Brain microvascular endothelial cell (primary cell): ENCODE measurements around the gene AXIN1.

Source experiments
- DNase-seq: peaks from one replicate; pipeline ENCODE4 v3.0.0-alpha.2; 2020
- H3K27ac ChIP-seq: fragments of 250-450 bp; sonication (Bioruptor Pico); 2 replicates; pipeline ENCODE4 v1.5.1; 2020; ENCODE audit warnings: mild to moderate bottlenecking, moderate library complexity
- H3K27me3 ChIP-seq: fragments of 250-450 bp; sonication (Bioruptor Pico); replicated peaks from 2 replicates; pipeline ENCODE4 v1.5.1; 2020; ENCODE audit warnings: mild to moderate bottlenecking
- H3K36me3 ChIP-seq: fragments of 250-450 bp; sonication (Bioruptor Pico); replicated peaks from 2 replicates; pipeline ENCODE4 v1.5.1; 2020; ENCODE audit warnings: mild to moderate bottlenecking
- H3K4me3 ChIP-seq: 2 replicates; pipeline ENCODE4 v1.5.1; 2011; ENCODE audit warnings: low read depth, mild to moderate bottlenecking, control low read depth, low read length, moderate library complexity
- in situ Hi-C: cut with HindIII; loops from 2 replicates; pipeline ENCODE4 v1.10.0; 2017; ENCODE audit warnings: low sequenced_read_pairs, low pct_ligation_motif_present
- TF ChIP-seq, protein P1 (sequence below): IDR thresholded peaks from 2 replicates; pipeline ENCODE4 v1.5.1; 2011; ENCODE audit warnings: low read depth, mild to moderate bottlenecking, moderate library complexity, low read length, control low read depth, inconsistent platforms; ENCODE audit errors: missing control alignments

AXIN1 gene

GRCh38 chr16:398561-399339 is 46.2 kb upstream of the AXIN1 start:
- in situ Hi-C loops: no loop called here
- DNase-seq: no peak
- no peak overlapping the region for H3K4me3 ChIP-seq
- H3K36me3 ChIP-seq: peaks cover 12% of the 10 kb centered on the region
- no peaks in the 10 kb centered on the region for H3K27me3 ChIP-seq
- H3K27ac ChIP-seq: no peak overlapping the region
- TF ChIP-seq, protein P1, sequence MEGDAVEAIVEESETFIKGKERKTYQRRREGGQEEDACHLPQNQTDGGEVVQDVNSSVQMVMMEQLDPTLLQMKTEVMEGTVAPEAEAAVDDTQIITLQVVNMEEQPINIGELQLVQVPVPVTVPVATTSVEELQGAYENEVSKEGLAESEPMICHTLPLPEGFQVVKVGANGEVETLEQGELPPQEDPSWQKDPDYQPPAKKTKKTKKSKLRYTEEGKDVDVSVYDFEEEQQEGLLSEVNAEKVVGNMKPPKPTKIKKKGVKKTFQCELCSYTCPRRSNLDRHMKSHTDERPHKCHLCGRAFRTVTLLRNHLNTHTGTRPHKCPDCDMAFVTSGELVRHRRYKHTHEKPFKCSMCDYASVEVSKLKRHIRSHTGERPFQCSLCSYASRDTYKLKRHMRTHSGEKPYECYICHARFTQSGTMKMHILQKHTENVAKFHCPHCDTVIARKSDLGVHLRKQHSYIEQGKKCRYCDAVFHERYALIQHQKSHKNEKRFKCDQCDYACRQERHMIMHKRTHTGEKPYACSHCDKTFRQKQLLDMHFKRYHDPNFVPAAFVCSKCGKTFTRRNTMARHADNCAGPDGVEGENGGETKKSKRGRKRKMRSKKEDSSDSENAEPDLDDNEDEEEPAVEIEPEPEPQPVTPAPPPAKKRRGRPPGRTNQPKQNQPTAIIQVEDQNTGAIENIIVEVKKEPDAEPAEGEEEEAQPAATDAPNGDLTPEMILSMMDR: no peak

- Histone ChIP-seq H3K36me3 (peaks cover 12% of the 10 kb centered on the region), H3K27ac (no peak overlapping the region), H3K4me3 (peak overlapping the region; percentile 12), H3K27me3 (no peaks in the 10 kb centered on the region)
- in situ Hi-C loops: no loop called here
- DNase-seq: peak; percentile 50
- TF ChIP-seq, protein P1: peak; percentile 65
These were observed 45.3 kb upstream of the AXIN1 start for GRCh38 chr16:397736-398332.

GRCh38 chr16:397135-397661 is 44.7 kb upstream of the AXIN1 start, which contains the start of gene NME4:
Gene NME4, plus strand, starts transcription at chr16:397199. Its CDS starts 24 bp downstream, at chr16:397223.
- in situ Hi-C loops: no loop called here
- Histone ChIP-seq H3K27me3 (no peaks in the 10 kb centered on the region), H3K27ac (peak within 1 kb of the TSS; percentile 2), H3K36me3 (peaks cover 12% of the 10 kb centered on the region), H3K4me3 (peak within 1 kb of the TSS; percentile 54)
- TF ChIP-seq, protein P1: no peak
- DNase-seq: no peak

- Histone ChIP-seq H3K27ac (no peak overlapping the region), H3K27me3 (no peaks in the 10 kb centered on the region), H3K4me3 (peak overlapping the region; percentile 54), H3K36me3 (peaks cover 12% of the 10 kb centered on the region)
- TF ChIP-seq, protein P1: no peak
- in situ Hi-C loops: no loop called here
- DNase-seq: peak; percentile 33
These were observed 44.1 kb upstream of the AXIN1 start for GRCh38 chr16:396605-397004.

- in situ Hi-C loops: no loop called here
- Histone ChIP-seq H3K27ac (no peak overlapping the region), H3K27me3 (no peaks in the 10 kb centered on the region), H3K36me3 (peaks cover 12% of the 10 kb centered on the region), H3K4me3 (peak overlapping the region; percentile 54)
- DNase-seq: no peak
- TF ChIP-seq, protein P1: no peak
These were observed 43.7 kb upstream of the AXIN1 start for GRCh38 chr16:396199-396598.
